ENCODE data around the gene SPCS2. TPM values are rescaled to one million over a fixed set of nuclear protein-coding genes. Genes with fewer than 3 reads are reported as not detected.
"Not testable (repeated sequence)": the region's sequence is repeated elsewhere in the genome, so short reads cannot be mapped to it uniquely, and the experiment has no call there.

SPCS2 gene
- polyA plus RNA-seq, 2 of the 4 experiments (the other 2 are of a cell fraction) = 233 to 391 TPM

DNA sequence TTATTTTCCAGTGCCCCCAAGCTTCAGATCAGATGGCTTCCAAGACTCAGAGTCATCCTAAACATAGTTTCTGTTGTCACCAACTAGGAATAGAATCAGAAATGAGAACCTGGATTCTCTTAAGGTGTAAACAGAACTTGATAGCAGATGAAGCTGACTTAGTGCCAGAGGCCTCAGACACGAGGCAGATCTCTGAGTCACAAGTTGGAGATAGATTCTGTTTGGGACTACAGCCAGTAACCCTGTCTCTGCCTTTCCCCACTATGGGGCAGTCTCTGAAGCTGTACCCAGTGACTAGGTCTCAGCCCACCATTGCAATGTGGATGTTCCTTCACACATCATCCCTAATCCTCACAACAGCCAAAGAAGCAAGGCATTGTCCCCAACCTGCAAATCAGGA, 65.1 kb downstream of the SPCS2 start:
- H3K9me3 ChIP-seq = no peaks in the 10 kb centered on the region; the same call in 2 of the 3 replicates
- 17% methylated on average over 1 of the region's 1 CpG for WGBS (ENCODE audit: missing lambda C conversion rate)
- ATAC-seq = peak; percentile 41 to 63; a peak in 2 of 6 replicates
- no peak for FAIRE-seq
- TF ChIP-seq RAD21 (conservative IDR thresholded peaks at IDR 0.05 in 1 of 2, IDR thresholded peaks at IDR 0.05 in 1 of 2) = no peak
- TF ChIP-seq, protein P1, sequence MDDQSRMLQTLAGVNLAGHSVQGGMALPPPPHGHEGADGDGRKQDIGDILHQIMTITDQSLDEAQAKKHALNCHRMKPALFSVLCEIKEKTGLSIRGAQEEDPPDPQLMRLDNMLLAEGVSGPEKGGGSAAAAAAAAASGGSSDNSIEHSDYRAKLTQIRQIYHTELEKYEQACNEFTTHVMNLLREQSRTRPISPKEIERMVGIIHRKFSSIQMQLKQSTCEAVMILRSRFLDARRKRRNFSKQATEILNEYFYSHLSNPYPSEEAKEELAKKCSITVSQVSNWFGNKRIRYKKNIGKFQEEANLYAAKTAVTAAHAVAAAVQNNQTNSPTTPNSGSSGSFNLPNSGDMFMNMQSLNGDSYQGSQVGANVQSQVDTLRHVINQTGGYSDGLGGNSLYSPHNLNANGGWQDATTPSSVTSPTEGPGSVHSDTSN (IDR thresholded peaks at IDR 0.05) = no peak
- no peak for TF ChIP-seq GATA3 (IDR thresholded peaks at IDR 0.05; ENCODE audit: borderline replicate concordance)
- TF ChIP-seq NFE2L2 (conservative IDR thresholded peaks at IDR 0.05; ENCODE audit: low read length) = no peak
- no peak for TF ChIP-seq ZC3H11A (IDR thresholded peaks at IDR 0.05)
- TF ChIP-seq MYC (IDR thresholded peaks at IDR 0.05; ENCODE audit: borderline replicate concordance, low read length) = no peak
- no peak for TF ChIP-seq CEBPB (IDR thresholded peaks at IDR 0.05)
- TF ChIP-seq RARB (CRISPR knock-in tag; IDR thresholded peaks at IDR 0.05) = no peak
- TF ChIP-seq PHF8 (IDR thresholded peaks at IDR 0.05; ENCODE audit: borderline replicate concordance, low read depth) = no peak
- no peak for TF ChIP-seq POLR2A (IDR thresholded peaks at IDR 0.05; ENCODE audit: low read length)
- H3K4me3 ChIP-seq = no peak overlapping the region
- H3K4me1 ChIP-seq = peaks cover 3% of the 10 kb centered on the region; the same call in 1 of the 3 replicates
- no peak overlapping the region for H3K4me2 ChIP-seq
- peak in 1 of 2 experiments; percentile 18 for DNase-seq (ENCODE audit: low read depth in 1 of 2, low spot score in 1 of 2)
- H3K27ac ChIP-seq = no peak overlapping the region
- POLR2A ChIA-PET = no interaction called here
- CTCF ChIA-PET = interaction anchor here (0.7 to 6.1 kb wide), 7 partner anchors 9 to 235 kb away, joined by 3 to 59 read pairs (median 24); partner anchors contain the start of gene TPBGL

DNA sequence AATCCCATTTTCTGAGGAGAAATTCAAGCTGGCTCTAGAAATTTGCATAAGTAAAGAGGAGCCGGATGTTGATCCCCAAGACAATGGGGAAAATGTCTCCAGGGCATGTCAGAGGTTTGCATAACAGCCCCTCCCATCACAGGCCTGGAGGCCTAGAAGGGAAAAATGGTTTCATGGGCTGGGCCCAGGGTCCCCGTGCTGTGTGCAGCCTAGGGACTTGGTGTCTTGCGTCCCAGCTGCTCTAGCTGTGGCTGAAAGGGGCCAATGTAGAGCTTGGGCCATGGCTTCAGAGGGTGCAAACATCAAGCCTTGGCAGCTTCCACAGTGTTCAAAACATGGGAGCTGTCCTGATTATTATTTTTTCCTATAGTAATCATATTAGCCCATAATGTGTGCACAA, 70.1 kb downstream of the SPCS2 start:
- CTCF ChIA-PET = interaction anchor here (9.3 to 10.4 kb wide), 2 partner anchors 186 to 225 kb away, joined by 177 to 355 read pairs; partner anchors contain the start of gene TPBGL
- ATAC-seq = not testable (repeated sequence)

DNA sequence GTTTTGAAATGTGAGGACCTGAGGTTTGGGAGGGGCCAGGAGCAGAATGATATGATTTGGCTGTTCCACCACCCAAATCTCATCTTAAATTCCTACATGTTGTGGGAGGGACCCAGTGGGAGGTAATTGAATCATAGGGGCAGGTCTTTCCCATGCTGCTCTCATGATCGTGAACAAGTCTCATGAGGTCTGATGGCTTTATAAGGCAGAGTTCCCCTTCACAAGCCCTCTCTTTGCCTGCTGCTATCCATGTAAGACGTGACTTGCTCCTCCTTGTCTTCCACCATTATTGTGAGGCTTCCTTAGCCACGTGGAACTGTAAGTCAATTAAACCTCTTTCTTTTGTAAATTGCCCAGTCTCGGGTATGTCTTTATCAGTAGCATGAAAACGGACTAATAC, 71.3 kb downstream of the SPCS2 start:
- DNase-seq (ENCODE audit: low read depth in 1 of 2, low spot score in 1 of 2); FAIRE-seq; H3K4me2 ChIP-seq; POLR2A ChIA-PET; H3K4me3 ChIP-seq; H3K27ac ChIP-seq; H3K4me1 ChIP-seq; H3K9me3 ChIP-seq; ATAC-seq: not testable (repeated sequence)
- 43% methylated on average over 5 of the region's 5 CpGs for WGBS (ENCODE audit: missing lambda C conversion rate)
- CTCF ChIA-PET = interaction anchor here (0.9 to 10.4 kb wide), 5 partner anchors 11 to 224 kb away, joined by 3 to 355 read pairs (median 84); partner anchors contain the start of gene TPBGL

More for the DNA sequence above, 70.1 kb downstream of the SPCS2 start:
- 50% methylated on average over 3 of the region's 3 CpGs for WGBS (ENCODE audit: missing lambda C conversion rate)
- H3K9me3 ChIP-seq; H3K4me1 ChIP-seq; H3K4me2 ChIP-seq; H3K4me3 ChIP-seq; FAIRE-seq; POLR2A ChIA-PET; DNase-seq (ENCODE audit: low read depth in 1 of 2, low spot score in 1 of 2); H3K27ac ChIP-seq: not testable (repeated sequence)

DNA sequence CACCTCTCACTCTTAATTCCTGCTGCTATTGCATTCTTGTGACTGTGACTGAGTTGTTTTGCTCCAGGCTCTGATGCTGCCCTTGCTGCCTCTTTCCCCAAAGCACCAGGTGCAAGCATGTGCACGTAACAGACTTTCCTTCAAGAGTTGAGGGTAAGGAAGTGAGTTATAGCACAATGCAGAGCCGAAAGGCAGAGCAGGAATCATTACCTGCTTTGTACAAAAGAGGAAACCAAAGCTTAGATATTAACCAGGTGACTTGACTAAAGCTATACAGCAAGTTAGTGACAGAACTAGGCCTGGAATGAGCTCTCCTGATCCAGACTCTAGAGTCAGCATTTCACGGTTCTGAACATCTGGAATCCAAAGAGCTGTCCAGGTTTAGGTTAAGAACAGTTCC, 73.2 kb downstream of the SPCS2 start:
- DNase-seq (ENCODE audit: low read depth in 1 of 2, low spot score in 1 of 2) = no peak
- no peaks in the 10 kb centered on the region; the same call in 2 of the 3 replicates for H3K9me3 ChIP-seq
- TF ChIP-seq, protein P2, sequence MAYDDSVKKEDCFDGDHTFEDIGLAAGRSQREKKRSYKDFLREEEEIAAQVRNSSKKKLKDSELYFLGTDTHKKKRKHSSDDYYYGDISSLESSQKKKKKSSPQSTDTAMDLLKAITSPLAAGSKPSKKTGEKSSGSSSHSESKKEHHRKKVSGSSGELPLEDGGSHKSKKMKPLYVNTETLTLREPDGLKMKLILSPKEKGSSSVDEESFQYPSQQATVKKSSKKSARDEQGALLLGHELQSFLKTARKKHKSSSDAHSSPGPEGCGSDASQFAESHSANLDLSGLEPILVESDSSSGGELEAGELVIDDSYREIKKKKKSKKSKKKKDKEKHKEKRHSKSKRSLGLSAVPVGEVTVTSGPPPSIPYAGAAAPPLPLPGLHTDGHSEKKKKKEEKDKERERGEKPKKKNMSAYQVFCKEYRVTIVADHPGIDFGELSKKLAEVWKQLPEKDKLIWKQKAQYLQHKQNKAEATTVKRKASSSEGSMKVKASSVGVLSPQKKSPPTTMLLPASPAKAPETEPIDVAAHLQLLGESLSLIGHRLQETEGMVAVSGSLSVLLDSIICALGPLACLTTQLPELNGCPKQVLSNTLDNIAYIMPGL (CRISPR knock-in tag; IDR thresholded peaks at IDR 0.05; ENCODE audit: borderline replicate concordance) = no peak
- no peak for TF ChIP-seq HOXB13 (CRISPR knock-in tag; IDR thresholded peaks at IDR 0.05; ENCODE audit: low read depth)
- TF ChIP-seq MAZ (IDR thresholded peaks at IDR 0.05; ENCODE audit: borderline replicate concordance, low read depth, low read length) = no peak
- TF ChIP-seq POLR2AphosphoS2 (conservative IDR thresholded peaks at IDR 0.05; ENCODE audit: low read length) = no peak
- no peak for TF ChIP-seq TP53 (CRISPR knock-in tag; IDR thresholded peaks at IDR 0.05)
- no peak for TF ChIP-seq CBX8 (IDR thresholded peaks at IDR 0.05)
- TF ChIP-seq GATA3 (IDR thresholded peaks at IDR 0.05; ENCODE audit: borderline replicate concordance) = no peak
- ATAC-seq = peak in 1 of 2 experiments; percentile 10; a peak in 1 of 6 replicates
- ChIA-PET POLR2A (interaction anchor here (1.0 to 1.7 kb wide), 2 partner anchors 183 to 226 kb away, joined by 5 read pairs; no protein-coding TSS in a partner anchor), CTCF (interaction anchor here (0.6 to 10.4 kb wide), 58 partner anchors 10 to 577 kb away, joined by 3 to 355 read pairs (median 5); partner anchors contain the start of gene TPBGL)
- 88% methylated on average over 3 of the region's 3 CpGs for WGBS (ENCODE audit: missing lambda C conversion rate)
- H3K27ac ChIP-seq = no peak overlapping the region
- H3K4me2 ChIP-seq = no peak overlapping the region
- FAIRE-seq = no peak
- no peaks in the 10 kb centered on the region for H3K4me1 ChIP-seq
- H3K4me3 ChIP-seq = no peak overlapping the region
